Endothelial cell (in vitro differentiated cells): ENCODE results near the gene NNMT. TPM values are rescaled to one million over a fixed set of nuclear protein-coding genes. Genes with fewer than 3 reads are reported as not detected.

Experiments used
- DNase-seq: peaks from one replicate; pipeline ENCODE4 v3.0.0; 2021; ENCODE audit warnings: low spot score
- H3K27ac Mint-ChIP-seq: one replicate; pipeline ENCODE4 v1.8.0; 2021; ENCODE audit warnings: mixed read lengths, inconsistent platforms; ENCODE audit not compliant: unreplicated experiment
- H3K27me3 Mint-ChIP-seq: one replicate; pipeline ENCODE4 v1.8.0; 2021; ENCODE audit warnings: mild to moderate bottlenecking, moderate library complexity, mixed read lengths, inconsistent platforms; ENCODE audit not compliant: unreplicated experiment
- H3K36me3 Mint-ChIP-seq: one replicate; pipeline ENCODE4 v1.8.0; 2021; ENCODE audit warnings: mild to moderate bottlenecking, low read depth, mixed read lengths, inconsistent platforms; ENCODE audit not compliant: unreplicated experiment
- H3K4me1 Mint-ChIP-seq: one replicate; pipeline ENCODE4 v1.8.0; 2021; ENCODE audit warnings: mild to moderate bottlenecking, mixed read lengths, inconsistent platforms; ENCODE audit not compliant: unreplicated experiment
- H3K4me3 Mint-ChIP-seq: one replicate; pipeline ENCODE4 v1.8.0; 2021; ENCODE audit warnings: mild to moderate bottlenecking, mixed read lengths, inconsistent platforms; ENCODE audit not compliant: unreplicated experiment
- H3K9me3 Mint-ChIP-seq: one replicate; pipeline ENCODE4 v1.8.0; 2021; ENCODE audit warnings: mixed read lengths, inconsistent platforms; ENCODE audit not compliant: unreplicated experiment
- CTCF ChIP-seq: fragments of 200-600 bp; sonication (generic); IDR thresholded peaks from one replicate; pipeline ENCODE4 v1.5.0; 2021; ENCODE audit warnings: antibody characterized with exemption; ENCODE audit not compliant: unreplicated experiment
- total RNA-seq: library from RNA; stranded (reverse); fragmentation: NEBNext Ultra II Directional; extraction: Animal tissue kit (Norgen Biotek cat#: 25700); gene quantifications from one replicate; pipeline ENCODE4 v1.2.1, GENCODE V29; 2021; ENCODE audit not compliant: unreplicated experiment

The NNMT gene
- total RNA-seq, 1 donor from 2014 or later: not detected

- no peak overlapping the region for H3K27ac Mint-ChIP-seq
- no peaks in the 10 kb centered on the region for H3K36me3 Mint-ChIP-seq
- H3K9me3 Mint-ChIP-seq: no peaks in the 10 kb centered on the region
- TF ChIP-seq CTCF: no peak
- peaks cover 5% of the 10 kb centered on the region for H3K4me1 Mint-ChIP-seq
- no peak for DNase-seq
- no peaks in the 10 kb centered on the region for H3K27me3 Mint-ChIP-seq
- no peak overlapping the region for H3K4me3 Mint-ChIP-seq
These were observed 9.0 kb upstream of the NNMT start for GRCh38 chr11:114287154-114287553.

GRCh38 chr11:114288136-114288535 lies 8.1 kb upstream of the NNMT start:
- Mint-ChIP-seq H3K9me3 (no peaks in the 10 kb centered on the region), H3K4me3 (no peak overlapping the region), H3K36me3 (no peaks in the 10 kb centered on the region), H3K4me1 (peaks cover 5% of the 10 kb centered on the region), H3K27me3 (no peaks in the 10 kb centered on the region), H3K27ac (no peak overlapping the region)
- DNase-seq: no peak
- no peak for TF ChIP-seq CTCF

- H3K27ac Mint-ChIP-seq: no peak overlapping the region
- H3K4me1 Mint-ChIP-seq: peaks cover 5% of the 10 kb centered on the region
- H3K36me3 Mint-ChIP-seq: no peaks in the 10 kb centered on the region
- no peak for TF ChIP-seq CTCF
- H3K27me3 Mint-ChIP-seq: no peaks in the 10 kb centered on the region
- H3K4me3 Mint-ChIP-seq: no peak overlapping the region
- H3K9me3 Mint-ChIP-seq: no peaks in the 10 kb centered on the region
- no peak for DNase-seq
These were observed 6.4 kb upstream of the NNMT start for GRCh38 chr11:114289779-114290178.

GRCh38 chr11:114290503-114291235 lies 5.5 kb upstream of the NNMT start:
- H3K4me1 Mint-ChIP-seq: peaks cover 5% of the 10 kb centered on the region
- H3K27me3 Mint-ChIP-seq: no peaks in the 10 kb centered on the region
- no peak for DNase-seq
- no peak overlapping the region for H3K4me3 Mint-ChIP-seq
- H3K27ac Mint-ChIP-seq: no peak overlapping the region
- no peaks in the 10 kb centered on the region for H3K9me3 Mint-ChIP-seq
- TF ChIP-seq CTCF: no peak
- H3K36me3 Mint-ChIP-seq: no peaks in the 10 kb centered on the region

- DNase-seq: no peak
- Mint-ChIP-seq H3K27ac (no peak overlapping the region), H3K36me3 (no peaks in the 10 kb centered on the region), H3K27me3 (no peaks in the 10 kb centered on the region), H3K4me3 (no peak overlapping the region), H3K9me3 (no peaks in the 10 kb centered on the region), H3K4me1 (peaks cover 5% of the 10 kb centered on the region)
- TF ChIP-seq CTCF: no peak
These were observed 4.8 kb upstream of the NNMT start for GRCh38 chr11:114291381-114291780.
